ENCODE results near the gene INTS14.

GRCh38 chr15:65655026-65655425, 44.1 kb upstream of the INTS14 start:
- TF ChIP-seq CTCF (IDR thresholded peaks at IDR 0.05): no peak
- no peak for TF ChIP-seq POLR2A (IDR thresholded peaks at IDR 0.05)
